Iris pigment epithelial cell (primary cell): Measurements from ENCODE around the gene NCCRP1.
A peak's percentile ranks its signal among the peaks of the same experiment; 100 is the strongest.

ENCODE experiments used
- DNase-seq: peaks from one replicate; pipeline ENCODE4 v3.0.0-alpha.2; 2011; ENCODE audit warnings: low read depth

Gene NCCRP1

GRCh38 chr19:39246951-39247669 is 50.3 kb downstream of the NCCRP1 start:
- DNase-seq, result peak; percentile 32

DNA sequence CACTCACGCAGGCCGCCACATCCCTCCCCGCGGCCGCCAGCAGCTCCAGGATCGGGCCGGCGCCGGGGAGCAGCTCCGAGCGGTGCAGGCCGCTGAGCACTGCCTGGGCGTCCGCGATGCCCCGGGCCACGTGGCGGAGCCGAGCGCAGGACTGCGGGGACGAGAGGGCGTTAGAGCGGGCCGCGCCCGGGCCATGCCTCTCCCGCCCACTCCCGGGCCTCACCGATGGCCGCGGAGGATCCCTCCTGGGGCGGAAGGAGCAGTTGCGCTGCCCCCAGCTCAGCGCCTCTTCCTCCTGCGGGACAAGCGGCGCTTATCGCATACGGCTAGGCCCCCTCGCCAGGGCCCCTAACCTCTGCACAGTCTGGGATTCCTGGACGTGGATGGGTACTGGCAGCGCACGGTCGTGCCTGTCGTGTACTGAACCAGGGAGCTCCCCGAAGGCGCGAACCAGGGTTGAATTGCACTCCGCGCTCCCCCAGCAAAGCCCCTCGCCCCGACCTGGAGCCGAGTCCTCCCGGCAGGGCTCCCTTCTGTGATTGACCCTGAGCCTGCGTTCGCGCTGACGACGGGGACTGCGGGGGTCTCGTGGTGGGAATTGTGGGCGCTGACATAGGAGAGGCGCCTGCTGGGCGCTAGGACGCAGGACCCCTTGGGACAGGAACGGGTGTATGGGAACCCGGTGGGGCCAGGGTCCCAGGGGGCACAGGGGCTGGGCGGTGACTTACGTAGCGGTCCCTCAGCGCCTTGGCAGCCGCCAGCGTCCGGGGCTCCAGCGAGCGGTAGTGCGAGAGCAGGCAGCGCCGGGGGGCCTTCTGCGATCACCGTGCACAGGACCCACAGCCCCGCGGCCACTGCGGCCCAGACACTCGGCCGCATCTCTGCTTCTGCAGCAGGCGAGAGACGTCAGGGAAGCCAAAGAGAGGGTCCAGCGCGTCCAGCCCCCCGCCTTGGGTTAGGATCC is 51.2 kb downstream of the NCCRP1 start:
- no peak for DNase-seq

DNA sequence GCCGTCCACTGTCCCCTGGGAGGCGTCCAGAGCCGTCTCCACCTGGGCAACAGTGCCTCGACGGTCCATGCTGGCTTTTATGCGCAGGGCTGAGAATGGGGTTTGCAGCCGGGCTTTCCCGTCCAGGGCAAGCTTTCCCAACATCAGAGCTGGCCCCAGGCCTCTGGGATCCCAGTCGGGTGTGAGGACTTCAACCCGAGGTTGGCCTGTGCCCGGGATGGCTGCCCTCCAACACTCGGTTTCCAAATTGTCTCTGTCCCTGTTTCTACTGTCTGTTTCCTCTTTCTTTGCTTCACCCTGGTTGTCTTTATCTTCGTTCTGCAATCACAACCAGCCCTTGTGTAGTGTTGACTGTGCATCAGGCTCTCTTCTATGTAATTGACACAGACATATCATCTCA is 52.0 kb downstream of the NCCRP1 start, which contains the start of gene IFNL4:
IFNL4 (minus strand) TSS at position 51 of the 400 bp plus-strand sequence.
- no peak for DNase-seq

DNA sequence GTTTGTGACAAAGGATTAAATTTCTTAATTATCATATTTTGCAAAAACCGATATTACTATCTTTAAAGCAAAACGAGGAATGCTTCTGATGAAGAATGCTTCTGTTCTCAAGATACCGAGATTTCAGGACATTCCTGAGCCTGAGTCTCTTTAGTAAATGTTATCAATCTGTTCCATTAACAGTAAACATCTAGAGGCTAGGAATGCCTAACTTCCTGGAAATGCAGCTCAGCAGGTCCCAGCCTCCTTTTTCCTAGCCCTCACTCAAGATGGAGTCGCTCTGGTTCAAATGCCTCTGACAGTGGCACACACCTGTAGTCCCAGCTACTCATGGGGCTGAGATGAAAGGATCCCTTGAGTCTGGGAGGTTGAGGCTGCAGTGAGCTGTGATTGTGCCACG is 54.3 kb downstream of the NCCRP1 start:
- no peak for DNase-seq
